ENCODE data around the gene PTPN9.
"Not testable (repeated sequence)": the region's sequence is repeated elsewhere in the genome, so short reads cannot be mapped to it uniquely, and the experiment has no call there.

PTPN9 gene

GRCh38 chr15:75525756-75526155 is 53.4 kb downstream of the PTPN9 start:
- not testable (repeated sequence) for DNase-seq

GRCh38 chr15:75523011-75523410 is 56.1 kb downstream of the PTPN9 start:
- no peak for DNase-seq

- DNase-seq, result no peak
These were observed 61.9 kb downstream of the PTPN9 start for GRCh38 chr15:75517233-75517632.

GRCh38 chr15:75508840-75509532 is 70.1 kb downstream of the PTPN9 start:
- peak in 1 of 2 donors; percentile 2 for DNase-seq

GRCh38 chr15:75502360-75502759 is 76.8 kb downstream of the PTPN9 start:
- no peak for DNase-seq

GRCh38 chr15:75493732-75494131 is 85.4 kb downstream of the PTPN9 start:
- DNase-seq, result no peak

GRCh38 chr15:75483961-75484360 is 95.2 kb downstream of the PTPN9 start:
- DNase-seq, result no peak

- DNase-seq, result not testable (repeated sequence)
These were observed 95.6 kb downstream of the PTPN9 start for GRCh38 chr15:75483556-75483955.

GRCh38 chr15:75483106-75483505 is 96.0 kb downstream of the PTPN9 start:
- no peak for DNase-seq

- DNase-seq, result not testable (repeated sequence)
These were observed 98.7 kb downstream of the PTPN9 start for GRCh38 chr15:75480463-75480862.

GRCh38 chr15:75479670-75480069 is 99.4 kb downstream of the PTPN9 start:
- no peak for DNase-seq

GRCh38 chr15:75477094-75477493 is 102.0 kb downstream of the PTPN9 start:
- not testable (repeated sequence) for DNase-seq

GRCh38 chr15:75468913-75469598 is 110.1 kb downstream of the PTPN9 start:
- no peak for DNase-seq

- no peak for DNase-seq
These were observed 118.5 kb downstream of the PTPN9 start for GRCh38 chr15:75460646-75461045.

- no peak for DNase-seq
These were observed 119.5 kb downstream of the PTPN9 start for GRCh38 chr15:75459581-75459980.

GRCh38 chr15:75456710-75457109 is 122.4 kb downstream of the PTPN9 start:
- DNase-seq, result no peak

GRCh38 chr15:75455982-75456531 is 123.1 kb downstream of the PTPN9 start:
- peak; percentile 41 to 55 for DNase-seq

- peak; percentile 84 to 86 for DNase-seq
These were observed 123.6 kb downstream of the PTPN9 start for GRCh38 chr15:75455424-75455981.

- peak; percentile 68 to 76 for DNase-seq
These were observed 124.4 kb downstream of the PTPN9 start for GRCh38 chr15:75454471-75455378.

GRCh38 chr15:75453703-75454470 is 125.2 kb downstream of the PTPN9 start:
- peak; percentile 94 for DNase-seq

- peak; percentile 66 to 67 for DNase-seq
These were observed 126.0 kb downstream of the PTPN9 start for GRCh38 chr15:75452865-75453702.
